HG03342 (cell line): ENCODE data around the gene TUBGCP3.
"Not testable (repeated sequence)": the region's sequence is repeated elsewhere in the genome, so short reads cannot be mapped to it uniquely, and the experiment has no call there.

Experiments used
- ATAC-seq: cut with Tn5 transposase; IDR thresholded peaks from one replicate; pipeline ENCODE4 v1.9.1; 2021; ENCODE audit warnings: mild to moderate bottlenecking, moderate library complexity; ENCODE audit not compliant: unreplicated experiment

Gene TUBGCP3

DNA sequence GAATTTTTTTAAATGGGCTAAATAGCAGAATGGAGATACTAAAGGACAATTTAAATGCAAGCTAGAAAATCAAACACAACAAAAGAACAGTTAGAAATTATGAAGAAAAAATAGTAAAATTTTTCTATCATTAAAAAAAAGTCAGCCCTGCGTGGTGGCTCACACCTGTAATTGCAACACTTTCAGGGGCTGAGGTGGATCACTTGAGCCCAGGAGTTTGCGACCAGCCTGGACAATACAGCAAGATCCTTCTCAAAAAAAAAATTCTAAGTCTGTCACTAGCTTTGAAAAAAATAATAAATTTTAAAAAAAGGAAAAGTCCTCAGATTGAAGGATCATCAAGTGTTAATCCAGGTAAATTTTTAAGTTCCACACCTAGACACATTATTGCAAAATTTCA, 7.7 kb downstream of the TUBGCP3 start:
- no peak for ATAC-seq

DNA sequence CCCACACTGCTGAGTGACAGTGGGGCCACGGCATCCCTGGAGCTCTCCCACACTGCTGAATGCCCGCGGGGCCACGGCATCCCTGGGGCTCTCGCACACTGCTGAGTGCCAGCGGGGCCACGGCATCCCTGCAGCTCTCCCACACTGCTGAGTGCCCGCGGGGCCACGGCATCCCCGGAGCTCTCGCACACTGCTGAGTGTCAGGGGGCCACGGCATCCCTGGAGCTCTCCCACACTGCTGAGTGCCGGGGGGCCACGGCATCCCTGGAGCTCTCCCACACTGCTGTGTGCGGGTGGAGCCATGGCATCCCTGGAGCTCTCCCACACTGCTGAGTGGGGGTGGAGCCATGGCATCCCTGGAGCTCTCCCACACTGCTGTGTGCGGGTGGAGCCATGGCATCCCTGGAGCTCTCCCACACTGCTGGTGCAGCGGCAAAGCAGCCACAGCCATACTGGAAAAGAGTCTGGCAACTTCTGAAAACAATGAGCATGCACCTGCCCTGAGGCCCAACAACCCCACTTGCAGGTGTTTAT, 8.6 kb downstream of the TUBGCP3 start:
- no peak for ATAC-seq

DNA sequence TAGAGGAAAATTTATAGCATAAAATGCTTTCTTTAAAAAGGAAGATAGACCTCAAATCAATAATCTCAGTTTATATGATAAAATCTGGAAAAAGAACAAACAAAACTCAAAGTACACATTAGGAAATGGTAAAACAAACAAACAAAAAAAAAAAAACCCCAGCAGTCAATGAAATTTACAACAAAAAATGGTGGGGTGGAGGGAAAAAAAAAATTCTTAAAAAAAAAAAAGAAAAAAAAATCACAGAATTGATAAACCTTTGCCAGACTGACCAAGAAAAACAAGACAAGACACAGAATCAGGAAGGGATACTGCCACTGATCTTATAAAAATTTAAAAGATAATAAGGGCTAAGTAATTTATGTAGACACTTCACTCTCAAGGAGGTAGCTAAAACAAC, 11.2 kb downstream of the TUBGCP3 start:
- ATAC-seq, result no peak

DNA sequence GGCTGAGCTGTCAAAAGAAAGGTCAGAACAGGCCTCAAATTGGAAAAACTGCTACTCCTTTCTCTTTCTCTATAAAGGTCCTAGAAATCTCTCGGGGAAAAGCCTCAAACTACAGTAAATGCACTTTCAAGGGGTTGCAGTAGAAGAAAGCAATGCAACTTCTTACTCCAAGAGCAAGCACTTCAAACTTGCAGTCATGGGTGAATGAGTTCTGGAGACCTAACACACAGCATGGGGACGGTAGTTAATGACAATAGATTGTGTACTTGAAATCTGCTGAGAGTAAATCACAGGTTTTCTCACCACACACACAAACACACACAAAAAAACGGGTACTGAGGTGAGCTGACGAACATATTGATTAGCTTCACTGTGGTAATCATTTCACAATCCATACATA, 11.8 kb downstream of the TUBGCP3 start:
- no peak for ATAC-seq

DNA sequence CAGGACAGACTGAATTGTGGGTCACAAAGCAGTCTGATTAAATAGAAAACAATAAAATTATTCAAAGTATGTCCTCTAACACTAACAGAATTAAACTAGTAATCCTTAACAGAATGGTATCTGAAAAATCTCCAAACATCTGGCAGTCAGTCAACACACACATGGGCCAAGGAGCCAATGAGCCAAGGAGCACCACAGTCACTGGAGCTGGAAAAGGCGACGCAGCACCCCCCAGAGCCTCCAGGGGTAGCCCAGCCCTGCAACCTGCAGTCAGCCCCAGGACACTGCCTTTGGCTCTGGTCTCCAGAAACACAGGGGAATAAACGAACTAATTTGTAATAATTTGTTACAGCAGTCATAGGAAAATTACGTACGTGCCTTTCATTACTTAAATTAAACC, 12.3 kb downstream of the TUBGCP3 start:
- ATAC-seq, result no peak

DNA sequence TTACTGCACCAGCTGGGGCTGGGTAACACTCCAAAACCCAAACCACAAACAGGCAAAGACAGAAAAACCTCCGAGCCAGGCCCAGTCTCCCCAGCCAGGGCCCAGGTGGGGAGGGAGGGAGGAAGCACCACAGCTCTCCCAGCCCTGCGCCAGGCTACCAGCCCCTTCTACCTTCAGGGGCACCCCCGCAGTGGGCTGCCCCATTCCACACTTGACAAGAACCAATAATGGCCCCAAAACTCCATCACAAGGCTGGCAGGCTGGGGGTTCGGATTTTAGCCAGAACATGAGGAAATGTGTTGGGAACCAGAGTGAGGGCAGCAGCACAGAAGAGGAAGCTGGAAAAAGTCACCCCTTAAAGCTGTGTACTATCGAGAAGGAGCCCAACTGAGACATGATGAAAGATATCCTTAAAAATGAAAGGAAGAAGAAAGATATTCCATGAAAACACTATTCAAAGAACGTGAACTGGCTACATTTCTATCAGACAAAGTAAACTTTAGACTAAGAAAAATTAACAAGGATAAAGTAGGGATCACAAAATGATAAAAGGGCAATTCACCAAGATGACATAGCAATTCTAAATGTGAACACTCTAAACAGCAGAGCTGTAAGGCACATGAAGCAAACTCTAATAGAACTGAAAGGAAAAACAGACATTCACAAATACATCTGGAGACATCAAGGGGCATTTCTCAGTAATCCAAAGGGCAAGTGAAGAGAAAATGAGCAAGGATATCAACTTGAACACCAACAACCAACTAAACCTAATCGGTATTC, 12.9 kb downstream of the TUBGCP3 start:
- peak; percentile 56 for ATAC-seq

DNA sequence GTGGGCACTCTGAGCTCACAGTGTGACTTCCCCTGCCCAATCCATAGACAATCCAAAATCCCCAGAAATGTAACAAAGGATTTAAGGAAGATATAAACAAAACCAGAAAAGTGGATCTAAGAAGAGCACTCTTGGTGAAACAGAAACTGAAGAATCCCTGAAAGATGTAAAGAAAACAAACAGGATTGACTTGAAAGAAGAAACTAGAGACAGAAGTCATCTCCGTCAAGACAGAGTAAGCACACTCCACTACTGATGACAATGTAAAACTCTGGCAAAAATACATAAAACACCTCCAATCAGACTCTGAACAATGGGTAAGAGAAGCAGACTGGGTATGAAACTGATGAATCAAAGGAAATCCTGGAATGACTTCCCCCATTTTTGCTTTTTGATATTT, 13.5 kb downstream of the TUBGCP3 start:
- ATAC-seq, result peak; percentile 59

DNA sequence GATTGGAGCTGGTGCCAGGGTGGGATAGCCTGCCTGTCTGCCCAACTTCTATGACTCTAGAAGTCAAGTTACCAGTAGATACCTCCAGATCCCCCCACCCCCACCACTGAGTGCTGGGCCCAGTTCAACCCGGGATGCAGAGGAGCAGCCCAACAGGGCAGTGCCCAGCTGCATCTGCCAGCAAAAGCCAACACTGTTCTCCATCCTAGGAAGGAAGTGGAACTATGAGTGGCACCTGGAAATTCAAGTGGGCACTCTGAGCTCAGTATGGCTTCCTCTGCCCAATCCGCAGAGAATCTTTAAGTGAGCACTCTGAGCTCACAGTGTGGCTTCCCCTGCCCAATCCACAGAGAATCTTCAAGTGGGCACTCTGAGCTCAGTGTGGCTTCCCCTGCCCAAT, 14.2 kb downstream of the TUBGCP3 start:
- ATAC-seq, result no peak

DNA sequence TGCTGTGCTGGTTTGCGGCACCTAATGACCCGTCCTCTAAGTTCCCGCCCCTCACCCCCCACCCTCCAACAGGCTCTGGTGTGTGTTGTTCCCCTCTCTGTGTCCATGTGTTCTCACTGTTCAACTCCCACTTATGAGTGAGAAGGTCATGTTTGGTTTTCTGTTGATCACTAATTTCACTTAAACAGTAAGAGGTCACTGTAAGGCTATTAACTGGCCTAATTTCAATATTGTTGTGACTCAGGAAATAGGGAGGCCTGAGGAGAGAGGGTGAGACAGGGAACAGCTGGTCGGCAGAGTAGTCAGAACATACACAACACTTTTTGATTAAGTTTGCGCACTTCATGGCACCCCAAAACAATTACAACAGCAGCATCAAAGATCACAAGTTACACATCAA, 15.6 kb downstream of the TUBGCP3 start:
- no peak for ATAC-seq

DNA sequence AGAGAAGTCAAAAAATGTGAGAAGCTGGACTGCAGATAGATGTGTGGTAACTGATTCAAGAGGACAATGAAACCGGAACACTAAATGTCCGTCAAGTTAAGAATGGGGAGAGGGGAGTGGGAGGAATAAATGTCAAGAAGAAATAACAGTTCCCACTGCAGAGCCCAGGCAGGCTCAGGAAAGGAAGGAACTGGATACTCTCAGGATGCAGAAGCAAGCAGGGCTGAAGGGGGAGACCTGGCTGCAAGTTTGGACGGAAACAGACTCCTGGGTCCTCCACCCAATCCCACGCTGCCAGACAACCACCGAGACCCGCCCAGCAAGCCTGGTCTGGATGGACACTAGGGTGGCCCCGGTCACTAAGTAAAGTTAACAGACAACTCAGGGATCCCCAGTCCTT, 18.1 kb downstream of the TUBGCP3 start:
- ATAC-seq, result no peak

DNA sequence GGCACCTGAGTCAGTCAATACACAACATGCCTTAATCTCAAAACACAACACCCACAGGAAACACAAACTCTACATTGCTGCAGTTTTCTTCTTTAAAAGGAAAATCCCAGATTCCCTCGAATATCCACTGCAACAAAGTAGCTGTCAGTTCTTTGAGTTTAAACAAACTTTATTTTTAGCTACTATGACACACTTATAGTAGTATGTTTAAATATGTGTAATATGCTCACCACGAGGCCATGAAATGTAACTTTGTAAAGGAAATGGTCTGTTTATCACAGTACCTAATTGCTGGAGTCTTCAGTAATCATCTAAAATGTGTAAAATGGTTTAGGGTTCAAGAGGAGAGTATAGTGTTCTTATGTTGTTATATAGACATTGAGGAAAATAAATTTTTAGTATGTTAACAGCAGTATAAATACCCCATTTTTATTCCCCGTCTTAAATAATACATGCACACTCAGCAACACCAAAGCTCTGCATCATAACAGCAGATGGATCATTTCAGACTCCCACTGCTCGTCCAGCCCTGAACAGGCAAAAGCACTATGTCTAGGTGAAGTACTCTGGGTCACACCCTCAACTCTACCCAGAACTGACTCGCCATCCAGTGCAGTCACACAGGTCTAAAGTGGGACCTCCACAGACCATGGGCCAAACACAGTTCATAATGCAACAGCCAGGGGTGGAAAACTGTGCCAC, 20.6 kb downstream of the TUBGCP3 start:
- ATAC-seq, result no peak

DNA sequence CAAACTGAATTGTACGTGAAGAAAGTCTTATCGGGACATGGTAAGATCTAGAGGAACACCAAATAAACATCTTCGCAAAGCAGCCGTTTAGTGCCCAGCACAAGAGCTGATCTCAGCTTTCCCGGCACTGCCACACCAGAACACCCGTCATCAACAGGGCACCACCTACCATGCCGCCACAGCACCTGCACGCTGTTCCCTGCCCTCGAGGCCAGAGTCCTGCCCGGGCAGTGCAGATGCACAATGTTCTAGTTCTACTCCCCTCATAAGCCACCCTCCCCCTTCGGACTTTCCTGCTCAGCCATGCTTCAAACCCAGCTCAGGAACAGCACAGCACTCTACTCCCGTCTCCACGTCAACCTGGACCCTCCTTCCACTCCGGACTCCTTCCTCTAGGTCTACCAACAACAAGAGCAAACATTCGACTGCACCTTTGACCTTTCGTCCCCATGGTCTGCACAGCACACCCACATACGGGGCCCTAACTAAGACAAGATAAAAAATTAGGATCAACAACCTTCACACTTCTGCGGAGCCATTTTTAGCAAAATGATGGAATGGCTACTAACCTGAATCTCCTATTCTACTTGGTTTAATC, 25.1 kb downstream of the TUBGCP3 start:
- ATAC-seq, result no peak

DNA sequence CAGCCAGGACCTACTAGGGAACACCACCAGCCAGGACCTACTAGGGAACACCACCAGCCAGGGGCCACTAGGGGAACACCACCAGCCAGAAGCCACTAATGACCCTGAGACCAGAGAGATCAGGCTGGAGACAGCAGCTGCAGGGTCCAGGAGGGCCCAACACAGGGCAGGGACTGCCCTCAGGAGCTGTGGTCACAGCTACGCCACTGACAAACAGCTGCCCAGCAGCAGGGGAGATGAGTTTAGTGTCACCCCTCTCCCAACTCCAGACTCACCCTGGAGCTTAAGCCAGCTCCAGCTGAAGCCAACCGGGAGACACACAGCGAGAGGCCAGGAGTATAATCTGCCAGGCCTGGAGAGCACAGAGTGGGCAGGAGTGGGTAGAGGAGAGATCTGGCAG, 25.7 kb downstream of the TUBGCP3 start:
- no peak for ATAC-seq

DNA sequence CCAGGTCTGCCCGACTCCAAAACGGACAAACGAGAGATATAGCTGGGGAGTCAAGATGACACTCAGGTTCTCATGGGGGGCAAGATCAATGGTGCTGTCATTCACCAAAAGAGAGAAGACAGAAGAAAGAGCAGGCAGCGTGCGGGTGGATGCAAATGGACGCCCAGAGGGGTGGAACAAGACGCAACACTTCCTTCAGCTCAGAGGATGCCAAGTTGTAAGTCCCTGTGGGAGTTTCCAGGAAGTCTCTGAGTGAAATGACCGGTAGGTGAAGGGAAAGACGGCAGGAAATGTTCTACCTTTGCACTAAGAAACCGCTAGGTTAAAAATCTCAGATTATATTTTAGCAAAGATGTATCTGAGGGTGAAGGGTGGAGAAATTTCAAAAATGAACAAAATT, 26.5 kb downstream of the TUBGCP3 start:
- no peak for ATAC-seq

DNA sequence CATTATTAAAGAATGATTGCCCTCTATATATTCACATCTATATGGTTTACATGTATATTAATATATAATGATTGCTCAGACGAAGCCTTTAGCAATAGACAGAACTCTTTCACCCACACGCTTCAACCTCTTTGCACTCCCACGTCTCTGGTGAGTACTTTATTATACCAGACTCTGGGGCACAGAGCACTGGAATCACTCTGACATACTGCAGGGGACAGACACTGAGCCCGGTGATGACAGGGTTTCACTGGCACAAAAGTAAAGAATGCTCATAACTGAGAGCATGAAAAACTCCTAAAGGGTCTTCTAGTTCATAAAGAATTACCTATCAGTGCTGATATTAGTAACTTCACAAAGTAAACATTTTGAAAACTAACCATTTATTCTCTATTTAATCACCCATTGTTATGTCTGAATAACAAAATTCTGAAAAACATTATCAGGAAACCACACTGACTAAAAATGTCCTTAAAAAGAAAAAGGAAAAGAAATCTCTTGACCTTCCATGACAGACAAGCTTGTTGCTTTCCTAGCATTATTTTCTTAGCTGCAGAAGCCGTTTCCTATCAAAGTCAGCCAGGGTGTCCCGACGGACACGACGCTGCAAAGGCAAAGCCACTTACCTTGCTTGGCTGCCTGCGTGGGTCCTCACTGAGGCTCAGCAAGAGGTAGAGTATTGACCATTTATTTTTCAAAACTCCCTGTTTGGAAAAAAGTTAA, 29.1 kb downstream of the TUBGCP3 start:
- ATAC-seq, result no peak

DNA sequence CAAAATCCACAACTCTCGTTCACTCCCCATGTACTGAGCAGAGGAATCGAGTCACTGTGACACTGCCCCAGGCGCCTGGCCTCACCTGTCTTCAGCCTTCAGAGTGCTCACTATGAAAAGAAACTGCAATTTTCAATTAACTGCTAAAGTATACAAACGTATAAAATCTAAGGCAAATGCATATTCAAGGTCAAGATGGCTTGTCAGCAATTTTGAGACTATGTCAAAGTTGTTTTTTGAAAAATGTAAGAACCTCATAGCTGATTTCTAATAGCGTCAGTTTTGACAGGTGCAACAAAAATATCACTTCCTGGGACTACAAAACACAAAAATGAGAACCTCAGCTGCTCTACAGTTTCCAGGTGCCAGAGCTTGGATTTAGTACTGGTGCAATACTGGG, 31.4 kb downstream of the TUBGCP3 start:
- ATAC-seq, result no peak

DNA sequence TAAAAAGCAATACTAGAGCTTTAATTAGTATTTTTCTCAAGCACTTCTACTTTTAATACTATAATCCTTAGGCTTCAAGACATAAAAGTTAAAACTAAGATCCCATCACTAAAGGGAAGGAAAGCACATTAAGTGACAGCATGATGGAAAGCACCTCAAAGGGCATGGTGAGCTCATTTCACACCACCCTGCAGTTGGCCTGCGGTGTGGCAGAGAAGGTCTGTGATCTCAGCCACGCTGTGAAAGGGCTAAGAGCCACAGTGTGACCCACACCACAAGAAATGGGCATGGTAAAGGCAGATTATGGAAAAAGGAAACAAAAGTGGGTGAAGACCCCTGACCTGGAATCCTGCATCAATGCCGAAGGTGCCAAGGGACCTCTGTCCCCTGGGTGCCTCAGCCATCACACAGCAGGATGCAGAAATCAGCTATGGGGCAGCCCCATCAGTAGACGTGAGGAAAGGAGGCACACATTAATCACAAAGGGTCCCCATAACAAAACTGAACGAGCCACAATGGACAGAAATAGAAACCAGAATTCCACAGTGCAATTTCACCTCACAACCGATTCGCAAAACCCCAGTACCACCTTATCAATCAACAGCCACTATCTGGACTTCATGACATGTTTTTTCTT, 33.6 kb downstream of the TUBGCP3 start:
- ATAC-seq, result no peak

DNA sequence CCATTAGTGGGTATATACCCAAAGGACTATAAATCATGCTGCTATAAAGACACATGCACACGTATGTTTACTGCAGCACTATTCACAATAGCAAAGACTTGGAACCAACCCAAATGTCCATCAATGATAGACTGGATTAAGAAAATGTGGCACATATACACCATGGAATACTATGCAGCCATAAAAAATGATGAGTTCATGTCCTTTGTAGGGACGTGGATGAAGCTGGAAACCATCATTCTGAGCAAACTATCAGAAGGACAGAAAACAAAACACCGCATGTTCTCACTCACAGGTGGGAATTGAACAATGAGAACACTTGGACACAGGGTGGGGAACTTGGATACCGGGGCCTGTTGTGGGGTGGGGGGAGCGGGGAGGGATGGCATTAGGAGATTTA, 39.0 kb downstream of the TUBGCP3 start:
- not testable (repeated sequence) for ATAC-seq

DNA sequence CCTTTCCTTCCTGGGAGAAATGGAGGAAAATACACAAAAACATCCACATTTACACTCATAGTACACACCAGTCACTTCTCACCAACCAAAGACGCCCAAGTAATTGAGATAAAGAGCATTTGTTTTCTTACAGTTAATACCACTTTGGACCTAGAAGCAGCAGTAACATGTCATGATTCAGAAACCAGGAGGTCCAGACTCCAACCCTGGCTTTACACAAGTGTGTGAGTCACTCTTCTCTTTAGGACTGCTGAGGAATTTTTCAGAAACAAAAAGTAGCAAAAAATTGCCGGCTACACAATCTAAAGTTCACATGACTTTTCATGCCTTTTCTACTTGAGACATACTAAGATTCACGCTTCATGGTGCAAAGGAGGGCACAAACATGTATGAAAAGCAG, 42.1 kb downstream of the TUBGCP3 start:
- no peak for ATAC-seq

DNA sequence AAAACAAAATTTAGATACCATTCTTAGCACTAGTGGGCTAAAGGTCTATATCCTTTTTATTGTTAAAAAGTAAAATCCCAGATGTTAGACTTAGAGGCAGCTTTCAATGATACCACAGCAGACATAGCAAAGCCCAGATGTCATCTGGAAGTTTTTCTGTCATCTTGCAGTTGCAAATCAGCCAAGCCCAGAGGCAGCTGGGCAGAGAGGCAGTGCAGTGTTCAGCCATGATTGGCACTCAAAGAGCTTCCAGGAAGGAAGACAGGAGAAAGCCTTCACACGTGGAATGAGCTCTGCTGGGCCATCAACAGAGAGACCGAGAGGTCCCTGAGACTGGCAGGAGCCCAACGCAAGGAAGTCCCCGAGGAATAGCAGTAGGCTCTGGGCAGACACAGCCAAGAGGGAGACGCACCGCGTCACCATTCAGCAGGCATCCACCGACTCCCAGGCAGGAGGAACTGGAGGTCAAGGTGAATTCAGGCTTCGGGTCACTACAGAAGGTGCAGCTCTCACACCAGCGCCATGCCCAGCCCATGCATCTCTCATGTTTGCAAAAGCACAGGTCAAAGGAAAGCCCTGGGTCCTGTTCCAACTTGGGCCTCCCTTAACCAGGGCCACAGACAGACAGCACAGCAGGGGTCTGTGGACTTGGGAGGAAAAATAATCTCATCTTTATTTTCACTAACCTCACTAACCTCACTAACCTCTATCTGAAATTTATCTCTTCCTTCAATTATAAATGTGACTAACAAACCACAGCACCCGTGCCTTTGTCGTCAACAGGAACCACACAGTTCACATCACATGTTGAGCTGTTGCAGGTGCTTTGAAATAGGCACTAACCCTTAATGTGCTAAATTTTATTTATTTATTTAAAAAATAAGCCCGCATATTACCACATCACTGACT, 54.9 kb downstream of the TUBGCP3 start:
- ATAC-seq, result no peak
